ENCODE results near the gene NTN4.

The NTN4 gene

GRCh38 chr12:95615749-95616148 lies 174.8 kb downstream of the NTN4 start:
- no peak for DNase-seq

- DNase-seq = no peak
Measured at GRCh38 chr12:95614390-95614982, 176.1 kb downstream of the NTN4 start.

- no peak for DNase-seq
Measured at GRCh38 chr12:95613021-95613420, 177.5 kb downstream of the NTN4 start.

GRCh38 chr12:95611676-95612309 lies 178.8 kb downstream of the NTN4 start:
- peak; percentile 60 for DNase-seq

- DNase-seq = peak; percentile 62
Measured at GRCh38 chr12:95608252-95609033, 182.1 kb downstream of the NTN4 start.

All from NCI-H345 (cell line).